HepG2 (cell line): Measurements from ENCODE around the gene TRIM69.
A peak's percentile ranks its signal among the peaks of the same experiment; 100 is the strongest.

Source experiments
- ASH2L ChIP-seq: fragments of 300-600, 200-600 bp; sonication (generic); IDR thresholded peaks from 2 replicates; pipeline ENCODE4 v1.7.0; 2017; ENCODE audit warnings: low read depth, mild to moderate bottlenecking, moderate library complexity, mixed read lengths, low read length; ENCODE audit not compliant: insufficient read length
- CTCF ChIP-seq: sonication (generic); formaldehyde crosslinking; IDR thresholded peaks from 2 replicates; pipeline ENCODE4 v1.5.0; 2020; ENCODE audit warnings: mild to moderate bottlenecking, missing genetic modification reagents, moderate library complexity
- EP300 ChIP-seq, 3 experiments: sonication (generic) in 1 of 3; formaldehyde crosslinking in 1 of 3; IDR thresholded peaks; 2 replicates each; pipeline versions ENCODE4 v1.5.1 to v1.6.1; 2011 to 2020; ENCODE audit warnings: low read depth in 2 of 3, low read length in 2 of 3, borderline replicate concordance in 1 of 3, improper control_type of control experiment in 1 of 3, mild to moderate bottlenecking in 1 of 3, missing genetic modification reagents in 1 of 3, moderate library complexity in 1 of 3
- NCOA2 ChIP-seq: sonication (generic); formaldehyde crosslinking; IDR thresholded peaks from 2 replicates; pipeline ENCODE4 v1.8.0; 2022; ENCODE audit warnings: inconsistent platforms
- PCBP2 ChIP-seq: fragments of 200-400 bp; formaldehyde crosslinking; optimal IDR thresholded peaks from 2 replicates; pipeline ENCODE3; 2018; ENCODE audit warnings: low read length, low read depth; ENCODE audit not compliant: poor library complexity, severe bottlenecking
- POLR2A ChIP-seq, 2 experiments: IDR thresholded peaks; 2 replicates each; pipeline ENCODE4 v1.6.1; 2011; ENCODE audit warnings: low read depth in 2 of 2, low read length in 2 of 2, mild to moderate bottlenecking in 1 of 2, moderate library complexity in 1 of 2; ENCODE audit not compliant: insufficient read depth in 1 of 2
- RFXAP ChIP-seq: sonication (generic); formaldehyde crosslinking; IDR thresholded peaks from 2 replicates; pipeline ENCODE4 v1.4.0; 2020; ENCODE audit warnings: missing genetic modification reagents, borderline replicate concordance
- THAP11 ChIP-seq: IDR thresholded peaks from 2 replicates; pipeline ENCODE4 v1.6.1; 2016; ENCODE audit warnings: missing biosample characterization, missing genetic modification reagents
- ZFP37 ChIP-seq: sonication (generic); formaldehyde crosslinking; IDR thresholded peaks from 2 replicates; pipeline ENCODE4 v1.4.0; 2020; ENCODE audit warnings: missing genetic modification reagents, borderline replicate concordance

- TF ChIP-seq THAP11 (CRISPR knock-in tag) (no peak), CTCF (CRISPR knock-in tag) (peak; percentile 50), POLR2A (IDR thresholded peaks at IDR 0.05; ENCODE audit: insufficient read depth in 1 of 2, low read depth in 2 of 2, low read length in 2 of 2) (no peak), ASH2L (no peak), NCOA2 (CRISPR knock-in tag) (no peak), EP300 (IDR thresholded peaks at IDR 0.05; ENCODE audit: low read depth in 2 of 2, low read length in 2 of 2) (no peak), EP300 (CRISPR knock-in tag; IDR thresholded peaks at IDR 0.05; ENCODE audit: borderline replicate concordance) (no peak), PCBP2 (no peak), ZFP37 (CRISPR knock-in tag) (no peak), RFXAP (CRISPR knock-in tag) (no peak)
Observed at GRCh38 chr15:44713006-44713966, 23.0 kb upstream of the TRIM69 start.
